Measurements from ENCODE around the gene CCDC92B.

The CCDC92B gene

DNA sequence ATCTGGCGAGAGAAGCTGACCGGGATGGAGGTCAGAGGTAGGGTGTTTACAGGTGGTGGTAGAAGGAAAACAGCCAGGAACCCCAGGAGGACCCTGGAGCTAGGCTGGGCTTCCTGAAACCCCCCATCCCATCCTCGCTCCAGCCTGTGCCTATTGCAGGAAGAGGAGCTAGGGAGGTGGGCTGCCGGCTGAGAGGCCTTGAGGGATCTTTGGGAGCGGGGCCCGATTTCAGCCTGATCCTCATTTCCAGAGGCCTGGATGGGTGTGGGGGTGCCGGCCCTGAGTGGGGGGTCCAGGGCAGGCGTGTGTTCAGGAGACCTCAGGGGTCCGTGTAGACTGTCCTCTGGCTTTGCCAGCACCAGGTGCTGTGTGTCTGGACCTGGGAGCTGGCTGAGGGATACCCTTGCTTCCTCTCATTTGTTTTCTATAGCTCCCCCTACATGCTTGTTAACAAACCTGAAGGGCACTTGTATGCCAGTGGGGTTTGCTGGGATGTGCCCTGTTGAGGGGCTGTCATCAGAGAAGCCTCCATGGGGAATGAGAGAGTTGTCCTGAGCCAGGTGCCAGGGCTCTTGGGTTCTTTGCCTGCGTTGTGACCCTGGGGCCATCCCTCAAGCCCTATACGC, 27.9 kb upstream of the CCDC92B start:
- DNase-seq: peak; percentile 28 to 53 (median 49)

- DNase-seq: peak; percentile 24 to 78 (median 72)
Measured at GRCh38 chr17:2776589-2777241, 27.3 kb upstream of the CCDC92B start.

DNA sequence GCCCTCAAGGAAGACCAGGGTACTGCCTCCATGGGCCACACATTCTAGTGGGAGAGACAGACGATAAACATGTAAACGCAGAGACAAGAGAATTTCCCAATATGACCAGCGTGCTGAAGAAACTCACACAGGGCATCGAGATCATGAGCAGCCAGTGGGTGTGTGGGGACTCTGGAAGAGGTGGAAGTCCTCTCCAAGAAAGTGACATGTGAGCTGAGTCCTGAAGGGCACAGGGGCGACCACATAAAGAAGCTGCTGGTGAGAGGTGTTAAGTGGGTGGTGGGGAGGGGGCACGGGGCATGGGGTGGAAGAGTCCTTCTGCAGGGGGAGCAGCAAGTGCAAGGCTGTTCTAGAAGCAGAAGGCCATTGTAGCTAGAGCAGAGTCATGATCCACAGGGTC, 25.8 kb upstream of the CCDC92B start:
- no peak for DNase-seq

- no peak for DNase-seq
Measured at GRCh38 chr17:2770129-2770528, 20.7 kb upstream of the CCDC92B start.

GRCh38 chr17:2758870-2759269, 9.4 kb upstream of the CCDC92B start:
- no peak for DNase-seq

DNA sequence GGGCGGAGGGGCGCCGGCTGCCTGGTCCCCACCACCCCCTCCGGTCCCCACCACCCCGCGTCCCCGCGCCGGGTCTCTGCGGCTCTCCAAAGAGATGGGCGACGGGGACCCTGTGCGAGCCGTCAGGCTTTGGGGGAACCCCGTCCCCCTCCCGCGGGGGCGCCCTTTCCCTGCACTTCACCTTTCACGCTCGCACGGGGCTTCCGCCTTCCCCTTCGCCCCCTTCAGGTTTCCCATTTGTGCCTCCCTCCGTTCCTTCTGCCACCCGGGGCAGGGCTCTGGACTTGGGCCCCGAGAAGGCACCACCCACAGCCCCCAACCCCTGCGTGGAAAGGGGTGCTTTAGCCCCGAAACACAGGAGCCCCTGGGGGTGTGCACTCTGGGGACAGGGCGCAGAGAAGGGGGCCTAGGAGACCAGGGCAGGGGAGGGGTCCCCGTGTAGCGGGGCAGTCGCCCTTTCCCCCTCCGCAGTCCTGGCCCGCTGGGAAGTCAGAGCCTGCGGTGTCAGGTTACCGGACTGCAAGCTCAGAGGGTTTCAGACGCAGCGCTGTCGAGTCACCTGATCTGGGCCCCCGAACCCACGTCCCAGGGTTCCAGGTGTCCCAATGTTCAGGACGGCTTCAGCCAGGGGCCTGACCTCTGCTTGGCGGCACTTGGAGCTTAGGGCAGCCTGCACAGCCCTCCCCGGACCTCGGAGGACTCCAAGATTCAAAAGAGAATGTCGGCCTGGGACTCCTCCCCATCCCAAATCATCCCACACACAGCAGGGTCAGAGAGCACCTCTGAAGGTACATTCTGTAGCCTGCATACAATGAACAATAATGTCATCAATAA, 6.7 kb upstream of the CCDC92B start:
- peak in 2 of 3 experiments; percentile 14 to 28 for DNase-seq

DNA sequence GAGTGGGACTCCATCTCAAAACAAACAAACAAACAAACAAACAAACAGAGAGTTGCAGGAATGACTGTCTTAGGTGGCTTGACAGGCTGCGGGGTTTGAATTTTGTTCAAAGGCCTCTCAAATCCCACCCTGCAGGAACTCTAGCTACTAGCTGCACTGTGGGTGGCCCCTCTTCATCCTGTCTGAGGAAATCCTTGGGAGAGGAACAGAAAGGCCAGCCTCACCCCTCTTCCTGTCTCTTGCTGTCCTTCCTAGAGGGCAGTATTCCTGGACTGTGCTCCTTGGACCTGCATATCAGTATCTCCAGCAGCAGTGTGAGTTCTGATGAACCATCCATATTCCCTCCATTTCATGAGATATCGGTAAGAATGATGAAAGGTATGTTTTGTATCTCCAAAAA, 2.0 kb upstream of the CCDC92B start:
- DNase-seq: no peak

DNA sequence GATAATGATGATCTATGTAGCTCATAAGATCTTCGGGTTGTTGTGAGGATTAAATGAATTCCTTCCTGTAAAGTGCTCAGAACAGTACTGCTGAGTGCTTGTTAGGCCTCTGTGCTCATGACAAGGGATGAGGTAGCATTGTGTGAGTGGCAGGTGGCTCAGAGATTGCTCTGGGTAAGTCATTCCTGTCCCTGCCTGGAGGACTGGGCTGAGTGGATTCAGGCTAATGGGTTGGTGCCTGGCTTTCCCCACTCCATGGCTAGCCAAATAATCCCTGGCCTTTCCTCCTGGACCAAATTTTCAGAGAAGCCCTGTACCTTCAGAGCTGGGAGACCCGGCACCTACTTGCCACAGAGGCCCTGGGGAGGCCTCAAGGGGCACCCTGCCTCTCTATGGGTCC, 1.3 kb upstream of the CCDC92B start:
- peak in 2 of 3 experiments; percentile 4 to 6 for DNase-seq

DNA sequence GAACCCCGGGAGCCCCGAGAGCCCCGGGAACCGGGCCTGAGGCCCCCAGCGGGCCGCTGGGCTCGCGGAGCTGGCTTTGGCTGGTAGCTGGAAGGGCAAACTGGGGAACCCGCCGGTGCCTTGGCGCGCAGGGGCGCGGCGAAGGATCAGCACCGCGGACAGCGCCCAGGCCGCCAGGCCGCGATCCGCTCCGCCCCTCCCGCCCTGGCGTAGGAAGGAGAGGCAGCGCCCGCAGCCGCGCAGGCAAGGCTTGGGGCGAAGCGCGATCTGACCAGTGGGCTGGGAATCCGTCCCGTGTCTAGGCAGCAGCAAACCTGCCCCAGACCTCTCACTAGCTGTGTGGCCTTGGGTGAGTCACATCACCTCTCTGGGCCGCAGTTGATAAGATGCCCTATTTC, 331 bp upstream of the CCDC92B start:
- DNase-seq: peak; percentile 25 to 78 (median 74)

DNA sequence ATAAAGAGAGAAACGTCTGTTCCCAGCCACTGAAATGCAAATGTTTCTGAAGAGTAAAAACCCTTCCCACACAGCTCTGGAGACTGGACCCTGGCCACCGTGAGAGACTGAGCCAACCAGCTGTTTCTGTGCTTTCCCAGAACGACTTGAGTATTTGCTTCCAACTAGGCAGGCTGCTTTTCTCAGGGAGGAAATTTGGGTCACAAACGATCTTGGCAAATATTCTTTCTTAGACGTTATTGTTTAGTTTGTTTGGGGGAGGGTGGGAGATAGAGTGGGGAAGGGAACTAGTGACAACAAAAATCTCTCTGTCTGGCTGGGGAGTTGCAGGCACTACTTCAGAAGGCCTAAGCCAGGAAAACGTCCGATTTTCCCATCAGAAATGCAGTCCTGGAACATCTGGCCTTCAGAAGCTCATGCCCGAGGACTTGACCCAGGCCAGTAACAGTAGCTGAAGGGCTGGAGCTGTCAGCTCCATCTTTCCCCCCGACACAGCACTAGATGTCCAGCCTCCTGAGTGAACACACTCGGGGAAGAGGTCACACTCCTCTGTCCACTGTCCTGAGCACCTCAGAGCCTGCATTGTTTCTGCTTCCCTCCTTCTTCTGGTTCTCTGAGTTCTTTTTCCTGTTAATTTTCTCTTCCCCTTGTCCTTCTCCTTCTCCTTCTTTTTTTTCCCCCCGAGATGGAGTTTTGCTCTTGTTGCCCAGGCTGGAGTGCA, 4.0 kb downstream of the CCDC92B start:
- no peak for DNase-seq

- no peak for DNase-seq
Measured at GRCh38 chr17:2737693-2738092, 11.8 kb downstream of the CCDC92B start.

GRCh38 chr17:2736956-2737355, 12.5 kb downstream of the CCDC92B start:
- DNase-seq: peak in 1 of 3 experiments; percentile 2

GRCh38 chr17:2735896-2736295, 13.6 kb downstream of the CCDC92B start:
- DNase-seq: no peak

GRCh38 chr17:2734939-2735338, 14.5 kb downstream of the CCDC92B start:
- DNase-seq: no peak

DNA sequence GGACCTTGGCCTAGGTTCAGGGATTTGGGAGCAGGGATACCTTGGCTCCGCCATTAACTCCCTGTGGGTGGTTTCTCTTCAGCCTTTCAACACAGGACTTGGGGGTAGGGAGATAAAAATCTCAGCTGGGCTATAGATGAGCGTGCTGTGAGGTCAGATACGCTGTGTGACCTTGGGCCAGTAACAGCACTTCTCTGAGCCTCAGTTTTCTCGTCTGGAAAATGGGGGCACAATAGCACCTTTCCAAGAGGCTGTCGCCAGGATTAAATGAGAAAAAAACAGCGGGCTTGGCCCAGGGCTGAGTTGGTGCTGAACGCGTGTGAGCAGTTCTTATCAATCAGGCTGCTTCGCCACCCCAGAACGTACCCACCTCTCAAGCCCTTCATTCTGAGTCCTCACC, 17.6 kb downstream of the CCDC92B start:
- no peak for DNase-seq

DNA sequence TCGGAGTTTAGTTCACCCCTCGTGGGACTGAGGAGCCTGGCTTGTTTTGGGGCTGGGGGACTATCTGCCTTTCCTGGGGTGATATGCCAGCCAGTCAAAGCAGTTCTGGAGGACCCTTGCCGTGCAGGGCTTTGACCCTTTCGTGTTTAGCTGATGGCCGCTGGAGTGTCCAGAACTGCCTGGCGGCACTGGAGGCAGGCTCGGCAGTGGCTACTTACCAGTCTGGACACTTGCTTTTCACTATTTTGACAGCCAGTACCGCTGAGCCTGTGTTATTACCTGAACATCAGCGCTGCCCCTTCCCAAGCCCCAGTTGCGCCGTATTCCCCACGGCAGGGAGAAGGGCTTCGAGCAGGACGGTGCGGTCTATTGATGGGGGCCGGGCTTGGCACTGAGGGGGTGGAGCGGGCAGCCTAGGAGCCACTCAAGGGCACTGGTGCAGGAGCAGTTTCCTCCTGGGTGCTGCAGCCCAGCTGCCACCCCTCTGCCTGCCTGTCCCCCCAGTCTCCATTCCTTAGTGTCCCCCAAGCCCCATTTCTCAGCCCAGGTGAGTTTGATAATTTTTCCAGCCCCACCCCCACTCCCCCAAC, 18.6 kb downstream of the CCDC92B start:
- DNase-seq: no peak

DNA sequence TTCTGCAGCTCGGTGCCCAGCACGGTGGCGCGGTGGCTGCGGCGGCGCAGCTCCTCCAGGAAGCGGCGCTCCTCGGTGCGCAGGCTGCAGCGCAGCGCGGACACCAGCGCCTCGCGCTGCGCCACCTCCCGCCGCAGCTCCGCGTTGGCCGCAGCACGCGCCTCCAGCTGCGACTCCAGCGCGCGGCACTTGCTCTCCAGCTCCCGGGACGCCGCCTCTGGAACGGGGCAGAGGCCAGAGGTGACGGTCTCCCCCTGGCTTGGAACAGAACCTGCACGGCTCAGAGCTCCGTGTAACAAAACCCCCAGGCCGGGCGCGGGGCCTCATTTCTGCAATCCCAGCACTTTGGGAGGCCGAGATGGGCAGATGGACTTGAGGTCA, 24.7 kb downstream of the CCDC92B start:
- DNase-seq: peak in 2 of 3 experiments; percentile 42 to 51

DNA sequence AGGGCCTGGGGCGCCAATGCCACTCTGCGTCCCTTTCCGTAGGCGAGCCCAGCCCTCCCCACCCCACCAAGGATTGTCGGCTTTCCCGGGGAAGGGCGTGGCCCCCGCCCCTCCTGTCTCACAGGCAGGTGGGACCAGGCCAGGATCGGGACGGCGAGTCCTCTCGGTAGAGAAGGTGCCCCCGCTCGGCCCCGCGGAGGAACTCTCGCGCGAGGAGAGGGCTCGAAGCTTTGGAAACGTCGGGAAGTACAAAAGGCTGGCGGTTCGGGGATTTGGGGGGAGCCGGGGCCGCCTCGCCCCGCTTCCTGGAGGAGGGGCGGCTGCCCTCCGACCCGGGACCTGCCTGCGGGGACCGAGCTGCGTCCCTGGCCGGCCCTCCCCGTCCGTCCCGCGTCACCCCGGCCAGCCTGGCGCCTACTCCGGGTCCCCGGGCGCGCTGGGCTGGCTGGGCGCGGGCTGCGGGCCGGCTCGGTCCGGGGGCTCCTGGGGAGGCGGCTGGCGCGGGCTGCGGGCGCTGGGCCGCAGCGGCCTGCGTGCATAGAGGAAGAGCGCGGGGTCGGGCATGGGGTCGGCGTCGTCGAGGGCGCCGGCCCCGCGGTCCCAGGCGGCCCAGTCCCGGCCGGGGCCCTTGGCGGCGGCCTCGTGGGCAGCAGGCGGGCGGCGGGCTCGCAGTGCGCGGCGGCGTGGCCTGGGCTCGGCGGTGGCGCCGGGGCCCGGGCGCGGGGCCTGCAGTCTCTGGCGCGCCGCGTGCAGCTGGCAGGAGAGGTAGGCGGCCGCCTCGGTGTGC, 25.3 kb downstream of the CCDC92B start:
- peak in 2 of 3 experiments; percentile 64 to 75 for DNase-seq

- DNase-seq: peak in 2 of 3 experiments; percentile 64 to 75
Measured at GRCh38 chr17:2723505-2723996, 25.9 kb downstream of the CCDC92B start.

GRCh38 chr17:2722611-2723010, 26.8 kb downstream of the CCDC92B start:
- DNase-seq: no peak

DNA sequence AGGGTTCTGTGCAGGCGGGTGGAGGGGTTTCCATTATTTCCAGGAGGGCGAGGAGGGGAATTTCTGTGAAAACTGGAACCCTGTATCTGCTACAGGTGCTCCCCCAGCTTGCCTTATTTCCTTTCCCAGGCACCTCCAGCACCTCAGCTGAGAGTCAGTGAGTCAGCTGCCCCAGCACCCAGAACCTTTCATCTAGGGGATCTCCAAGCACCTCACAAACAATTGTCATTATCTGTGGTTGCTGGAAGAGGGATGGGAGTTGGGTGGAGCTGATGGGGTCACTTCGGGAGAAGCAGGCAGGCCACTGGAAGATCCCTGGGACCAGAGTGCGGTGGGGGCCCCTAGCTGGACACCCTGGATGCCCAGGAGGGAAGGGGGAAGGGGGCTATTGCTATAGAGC, 27.8 kb downstream of the CCDC92B start:
- DNase-seq: no peak

DNA sequence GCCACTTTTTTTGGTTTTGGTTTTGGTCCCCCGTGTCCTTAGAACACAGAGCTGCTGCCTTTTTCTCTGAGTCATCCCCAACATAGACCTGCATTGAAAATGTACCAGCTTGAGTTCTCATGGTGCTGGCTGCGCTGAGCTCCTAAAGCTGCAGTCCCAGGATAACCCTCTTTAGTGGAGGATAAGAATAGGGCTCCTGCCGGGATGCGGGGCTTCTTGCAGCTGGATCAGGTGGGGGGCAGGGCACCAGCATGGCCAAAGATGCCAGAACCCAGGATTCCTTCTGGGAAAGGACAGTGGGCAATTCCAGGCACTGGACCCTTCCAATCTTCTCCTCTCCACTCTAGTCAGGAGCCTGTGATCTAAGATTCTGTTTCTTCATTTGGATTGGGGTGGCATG, 29.6 kb downstream of the CCDC92B start:
- no peak for DNase-seq
